ENCODE results near the gene NF2. TPM values are rescaled to one million over a fixed set of nuclear protein-coding genes. Genes with fewer than 3 reads are reported as not detected.

Gene NF2
- total and polyA plus RNA-seq, 2 experiments from 2014 or later = 14.4 to 54.5 TPM

DNA sequence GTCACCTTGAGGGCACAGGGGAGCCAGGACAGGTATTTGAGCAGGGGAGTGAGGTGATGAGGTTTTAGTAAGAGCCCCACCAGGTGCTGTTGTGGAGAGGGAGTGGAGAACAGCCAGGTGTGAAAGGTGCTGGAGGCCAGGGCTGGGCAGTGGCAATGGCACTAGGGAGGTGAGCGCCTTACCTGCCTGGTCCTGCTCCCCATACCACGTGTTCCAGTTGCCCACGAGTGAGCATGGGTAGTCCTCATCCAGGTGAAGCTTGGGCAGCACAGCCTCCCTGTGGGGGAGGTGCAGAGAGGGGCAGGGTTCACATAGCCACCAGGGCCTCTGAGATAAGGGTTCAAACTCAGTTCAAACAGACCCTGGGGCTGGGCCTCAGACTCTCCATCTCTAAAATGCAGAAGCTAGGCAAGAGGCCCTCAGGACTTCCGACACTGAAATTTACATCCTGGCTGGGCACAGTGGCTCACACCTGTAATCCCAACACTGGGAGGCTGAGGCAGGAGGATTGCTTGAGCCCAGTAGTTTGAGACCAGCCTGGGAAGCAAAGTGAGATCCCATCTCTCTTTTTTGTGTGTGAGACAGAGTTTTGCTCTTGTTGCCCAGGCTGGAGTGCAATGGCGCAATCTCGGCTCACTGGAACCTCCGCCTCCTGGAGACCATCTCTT is 34.3 kb upstream of the NF2 start (continued):
- TF ChIP-seq, protein P1, sequence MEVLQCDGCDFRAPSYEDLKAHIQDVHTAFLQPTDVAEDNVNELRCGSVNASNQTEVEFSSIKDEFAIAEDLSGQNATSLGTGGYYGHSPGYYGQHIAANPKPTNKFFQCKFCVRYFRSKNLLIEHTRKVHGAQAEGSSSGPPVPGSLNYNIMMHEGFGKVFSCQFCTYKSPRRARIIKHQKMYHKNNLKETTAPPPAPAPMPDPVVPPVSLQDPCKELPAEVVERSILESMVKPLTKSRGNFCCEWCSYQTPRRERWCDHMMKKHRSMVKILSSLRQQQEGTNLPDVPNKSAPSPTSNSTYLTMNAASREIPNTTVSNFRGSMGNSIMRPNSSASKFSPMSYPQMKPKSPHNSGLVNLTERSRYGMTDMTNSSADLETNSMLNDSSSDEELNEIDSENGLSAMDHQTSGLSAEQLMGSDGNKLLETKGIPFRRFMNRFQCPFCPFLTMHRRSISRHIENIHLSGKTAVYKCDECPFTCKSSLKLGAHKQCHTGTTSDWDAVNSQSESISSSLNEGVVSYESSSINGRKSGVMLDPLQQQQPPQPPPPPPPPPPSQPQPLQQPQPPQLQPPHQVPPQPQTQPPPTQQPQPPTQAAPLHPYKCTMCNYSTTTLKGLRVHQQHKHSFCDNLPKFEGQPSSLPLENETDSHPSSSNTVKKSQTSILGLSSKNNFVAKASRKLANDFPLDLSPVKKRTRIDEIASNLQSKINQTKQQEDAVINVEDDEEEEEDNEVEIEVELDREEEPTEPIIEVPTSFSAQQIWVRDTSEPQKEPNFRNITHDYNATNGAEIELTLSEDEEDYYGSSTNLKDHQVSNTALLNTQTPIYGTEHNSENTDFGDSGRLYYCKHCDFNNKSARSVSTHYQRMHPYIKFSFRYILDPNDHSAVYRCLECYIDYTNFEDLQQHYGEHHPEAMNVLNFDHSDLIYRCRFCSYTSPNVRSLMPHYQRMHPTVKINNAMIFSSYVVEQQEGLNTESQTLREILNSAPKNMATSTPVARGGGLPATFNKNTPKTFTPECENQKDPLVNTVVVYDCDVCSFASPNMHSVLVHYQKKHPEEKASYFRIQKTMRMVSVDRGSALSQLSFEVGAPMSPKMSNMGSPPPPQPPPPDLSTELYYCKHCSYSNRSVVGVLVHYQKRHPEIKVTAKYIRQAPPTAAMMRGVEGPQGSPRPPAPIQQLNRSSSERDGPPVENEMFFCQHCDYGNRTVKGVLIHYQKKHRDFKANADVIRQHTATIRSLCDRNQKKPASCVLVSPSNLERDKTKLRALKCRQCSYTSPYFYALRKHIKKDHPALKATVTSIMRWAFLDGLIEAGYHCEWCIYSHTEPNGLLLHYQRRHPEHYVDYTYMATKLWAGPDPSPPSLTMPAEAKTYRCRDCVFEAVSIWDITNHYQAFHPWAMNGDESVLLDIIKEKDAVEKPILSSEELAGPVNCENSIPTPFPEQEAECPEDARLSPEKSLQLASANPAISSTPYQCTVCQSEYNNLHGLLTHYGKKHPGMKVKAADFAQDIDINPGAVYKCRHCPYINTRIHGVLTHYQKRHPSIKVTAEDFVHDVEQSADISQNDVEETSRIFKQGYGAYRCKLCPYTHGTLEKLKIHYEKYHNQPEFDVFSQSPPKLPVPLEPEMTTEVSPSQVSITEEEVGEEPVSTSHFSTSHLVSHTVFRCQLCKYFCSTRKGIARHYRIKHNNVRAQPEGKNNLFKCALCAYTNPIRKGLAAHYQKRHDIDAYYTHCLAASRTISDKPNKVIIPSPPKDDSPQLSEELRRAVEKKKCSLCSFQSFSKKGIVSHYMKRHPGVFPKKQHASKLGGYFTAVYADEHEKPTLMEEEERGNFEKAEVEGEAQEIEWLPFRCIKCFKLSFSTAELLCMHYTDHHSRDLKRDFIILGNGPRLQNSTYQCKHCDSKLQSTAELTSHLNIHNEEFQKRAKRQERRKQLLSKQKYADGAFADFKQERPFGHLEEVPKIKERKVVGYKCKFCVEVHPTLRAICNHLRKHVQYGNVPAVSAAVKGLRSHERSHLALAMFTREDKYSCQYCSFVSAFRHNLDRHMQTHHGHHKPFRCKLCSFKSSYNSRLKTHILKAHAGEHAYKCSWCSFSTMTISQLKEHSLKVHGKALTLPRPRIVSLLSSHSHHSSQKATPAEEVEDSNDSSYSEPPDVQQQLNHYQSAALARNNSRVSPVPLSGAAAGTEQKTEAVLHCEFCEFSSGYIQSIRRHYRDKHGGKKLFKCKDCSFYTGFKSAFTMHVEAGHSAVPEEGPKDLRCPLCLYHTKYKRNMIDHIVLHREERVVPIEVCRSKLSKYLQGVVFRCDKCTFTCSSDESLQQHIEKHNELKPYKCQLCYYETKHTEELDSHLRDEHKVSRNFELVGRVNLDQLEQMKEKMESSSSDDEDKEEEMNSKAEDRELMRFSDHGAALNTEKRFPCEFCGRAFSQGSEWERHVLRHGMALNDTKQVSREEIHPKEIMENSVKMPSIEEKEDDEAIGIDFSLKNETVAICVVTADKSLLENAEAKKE (CRISPR knock-in tag; IDR thresholded peaks at IDR 0.05) = no peak
- TF ChIP-seq, protein P2, sequence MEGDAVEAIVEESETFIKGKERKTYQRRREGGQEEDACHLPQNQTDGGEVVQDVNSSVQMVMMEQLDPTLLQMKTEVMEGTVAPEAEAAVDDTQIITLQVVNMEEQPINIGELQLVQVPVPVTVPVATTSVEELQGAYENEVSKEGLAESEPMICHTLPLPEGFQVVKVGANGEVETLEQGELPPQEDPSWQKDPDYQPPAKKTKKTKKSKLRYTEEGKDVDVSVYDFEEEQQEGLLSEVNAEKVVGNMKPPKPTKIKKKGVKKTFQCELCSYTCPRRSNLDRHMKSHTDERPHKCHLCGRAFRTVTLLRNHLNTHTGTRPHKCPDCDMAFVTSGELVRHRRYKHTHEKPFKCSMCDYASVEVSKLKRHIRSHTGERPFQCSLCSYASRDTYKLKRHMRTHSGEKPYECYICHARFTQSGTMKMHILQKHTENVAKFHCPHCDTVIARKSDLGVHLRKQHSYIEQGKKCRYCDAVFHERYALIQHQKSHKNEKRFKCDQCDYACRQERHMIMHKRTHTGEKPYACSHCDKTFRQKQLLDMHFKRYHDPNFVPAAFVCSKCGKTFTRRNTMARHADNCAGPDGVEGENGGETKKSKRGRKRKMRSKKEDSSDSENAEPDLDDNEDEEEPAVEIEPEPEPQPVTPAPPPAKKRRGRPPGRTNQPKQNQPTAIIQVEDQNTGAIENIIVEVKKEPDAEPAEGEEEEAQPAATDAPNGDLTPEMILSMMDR (conservative IDR thresholded peaks at IDR 0.05; ENCODE audit: low read depth in 2 of 2) = no peak
- TF ChIP-seq JUNB (IDR thresholded peaks at IDR 0.05; ENCODE audit: unreplicated experiment) (no peak), EZH2phosphoT487 (IDR thresholded peaks at IDR 0.05; ENCODE audit: unreplicated experiment) (no peak)

DNA sequence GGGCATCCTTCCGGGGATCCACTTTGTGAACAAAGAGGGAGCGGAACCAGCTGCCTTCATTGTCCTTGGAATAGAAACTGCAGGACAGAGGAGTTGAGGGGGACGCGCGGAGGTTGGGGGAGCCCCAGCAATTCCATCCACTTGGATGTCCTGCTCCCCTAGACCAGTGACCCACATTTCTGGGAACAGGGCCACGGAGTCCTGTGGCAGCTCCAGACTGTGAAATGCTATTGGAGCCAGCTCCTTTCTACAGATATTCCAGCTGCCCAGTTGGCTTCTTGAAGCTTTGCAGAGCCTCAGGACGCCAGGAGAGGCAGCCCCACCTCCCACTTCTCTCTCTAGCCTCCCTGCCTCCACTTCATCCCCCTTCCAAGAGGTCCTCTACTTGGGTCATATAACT is 33.0 kb upstream of the NF2 start:
- Mint-ChIP-seq H3K4me1 (no peaks in the 10 kb centered on the region), H3K27ac (no peak overlapping the region), H3K27me3 (ENCODE audit: insufficient read depth, low read depth, poor library complexity) (peaks cover 5% of the 10 kb centered on the region), H3K36me3 (ENCODE audit: low read depth) (peaks cover 48% of the 10 kb centered on the region), H3K9me3 (no peaks in the 10 kb centered on the region), H3K4me3 (no peak overlapping the region)
- no peaks in the 10 kb centered on the region for H3K9me2 ChIP-seq (ENCODE audit: insufficient read depth)
- peaks cover 6% of the 10 kb centered on the region; the same call in 1 of the 2 replicates for H4K20me1 ChIP-seq (replicated peaks; ENCODE audit: insufficient read depth)
- H3K27ac ChIP-seq (ENCODE audit: low read depth) = no peak overlapping the region
- DNase-seq (ENCODE audit: low spot score) (no peak), ATAC-seq (no peak)
- H3K4me1 ChIP-seq (ENCODE audit: insufficient read depth) = no peaks in the 10 kb centered on the region
- peaks cover 30% of the 10 kb centered on the region for H3K36me3 ChIP-seq (ENCODE audit: insufficient read depth)
- no peak overlapping the region for H2AFZ ChIP-seq
- H3K79me2 ChIP-seq (replicated peaks; ENCODE audit: insufficient read depth) = no peaks in the 10 kb centered on the region
- H3K4me2 ChIP-seq = no peak overlapping the region
- no peaks in the 10 kb centered on the region for H3F3A ChIP-seq (replicated peaks; ENCODE audit: low read depth)
- no peaks in the 10 kb centered on the region for H3K27me3 ChIP-seq (ENCODE audit: insufficient read depth)
- H3K4me3 ChIP-seq = no peak overlapping the region
- TF ChIP-seq POLR2AphosphoS5 (IDR thresholded peaks at IDR 0.05; ENCODE audit: low read depth) = no peak
- TF ChIP-seq, protein P1 (CRISPR knock-in tag; IDR thresholded peaks at IDR 0.05) = no peak
- TF ChIP-seq EZH2 (IDR thresholded peaks at IDR 0.05; ENCODE audit: low read depth, unreplicated experiment) = no peak
- TF ChIP-seq NANOG (IDR thresholded peaks at IDR 0.05; ENCODE audit: borderline replicate concordance) = no peak
- no peak for TF ChIP-seq STAT1 (IDR thresholded peaks at IDR 0.05; ENCODE audit: unreplicated experiment)
